Endothelial cell (in vitro differentiated cells): ENCODE measurements around the gene NAV3. TPM values are rescaled to one million over a fixed set of nuclear protein-coding genes. Genes with fewer than 3 reads are reported as not detected.

Experiments used
- DNase-seq: peaks from one replicate; pipeline ENCODE4 v3.0.0; 2021; ENCODE audit warnings: low spot score
- H3K27ac Mint-ChIP-seq: one replicate; pipeline ENCODE4 v1.8.0; 2021; ENCODE audit warnings: mixed read lengths, inconsistent platforms; ENCODE audit not compliant: unreplicated experiment
- H3K27me3 Mint-ChIP-seq: one replicate; pipeline ENCODE4 v1.8.0; 2021; ENCODE audit warnings: mild to moderate bottlenecking, moderate library complexity, mixed read lengths, inconsistent platforms; ENCODE audit not compliant: unreplicated experiment
- H3K36me3 Mint-ChIP-seq: one replicate; pipeline ENCODE4 v1.8.0; 2021; ENCODE audit warnings: mild to moderate bottlenecking, low read depth, mixed read lengths, inconsistent platforms; ENCODE audit not compliant: unreplicated experiment
- H3K4me1 Mint-ChIP-seq: one replicate; pipeline ENCODE4 v1.8.0; 2021; ENCODE audit warnings: mild to moderate bottlenecking, mixed read lengths, inconsistent platforms; ENCODE audit not compliant: unreplicated experiment
- H3K4me3 Mint-ChIP-seq: one replicate; pipeline ENCODE4 v1.8.0; 2021; ENCODE audit warnings: mild to moderate bottlenecking, mixed read lengths, inconsistent platforms; ENCODE audit not compliant: unreplicated experiment
- H3K9me3 Mint-ChIP-seq: one replicate; pipeline ENCODE4 v1.8.0; 2021; ENCODE audit warnings: mixed read lengths, inconsistent platforms; ENCODE audit not compliant: unreplicated experiment
- CTCF ChIP-seq: fragments of 200-600 bp; sonication (generic); IDR thresholded peaks from one replicate; pipeline ENCODE4 v1.5.0; 2021; ENCODE audit warnings: antibody characterized with exemption; ENCODE audit not compliant: unreplicated experiment
- total RNA-seq: library from RNA; stranded (reverse); fragmentation: NEBNext Ultra II Directional; extraction: Animal tissue kit (Norgen Biotek cat#: 25700); gene quantifications from one replicate; pipeline ENCODE4 v1.2.1, GENCODE V29; 2021; ENCODE audit not compliant: unreplicated experiment

The NAV3 gene
- total RNA-seq, 1 donor from 2014 or later, result 20.3 TPM

- Mint-ChIP-seq H3K27me3 (peaks cover under 1% of the 10 kb centered on the region), H3K4me1 (no peaks in the 10 kb centered on the region), H3K36me3 (peaks cover 6% of the 10 kb centered on the region), H3K4me3 (no peak overlapping the region), H3K27ac (no peak overlapping the region), H3K9me3 (peaks cover 8% of the 10 kb centered on the region)
- DNase-seq, result no peak
- TF ChIP-seq CTCF, result no peak
Observed at GRCh38 chr12:78118036-78118435, 287.3 kb downstream of the NAV3 start.

GRCh38 chr12:78118486-78118885 is 287.8 kb downstream of the NAV3 start:
- H3K4me1 Mint-ChIP-seq, result no peaks in the 10 kb centered on the region
- H3K9me3 Mint-ChIP-seq, result peaks cover 8% of the 10 kb centered on the region
- no peak for TF ChIP-seq CTCF
- peaks cover 6% of the 10 kb centered on the region for H3K36me3 Mint-ChIP-seq
- no peaks in the 10 kb centered on the region for H3K27me3 Mint-ChIP-seq
- no peak overlapping the region for H3K27ac Mint-ChIP-seq
- no peak overlapping the region for H3K4me3 Mint-ChIP-seq
- no peak for DNase-seq

- Mint-ChIP-seq H3K4me3 (no peak overlapping the region), H3K9me3 (no peaks in the 10 kb centered on the region), H3K27ac (no peak overlapping the region), H3K4me1 (no peaks in the 10 kb centered on the region), H3K27me3 (no peaks in the 10 kb centered on the region), H3K36me3 (no peaks in the 10 kb centered on the region)
- TF ChIP-seq CTCF, result no peak
- no peak for DNase-seq
Observed at GRCh38 chr12:78119351-78119918, 288.7 kb downstream of the NAV3 start.

GRCh38 chr12:78120306-78120705 is 289.6 kb downstream of the NAV3 start:
- no peaks in the 10 kb centered on the region for H3K9me3 Mint-ChIP-seq
- H3K36me3 Mint-ChIP-seq, result no peaks in the 10 kb centered on the region
- H3K27me3 Mint-ChIP-seq, result no peaks in the 10 kb centered on the region
- no peak for TF ChIP-seq CTCF
- H3K27ac Mint-ChIP-seq, result no peak overlapping the region
- no peak for DNase-seq
- no peak overlapping the region for H3K4me3 Mint-ChIP-seq
- no peaks in the 10 kb centered on the region for H3K4me1 Mint-ChIP-seq

- no peaks in the 10 kb centered on the region for H3K9me3 Mint-ChIP-seq
- no peaks in the 10 kb centered on the region for H3K27me3 Mint-ChIP-seq
- no peak for DNase-seq
- H3K4me3 Mint-ChIP-seq, result no peak overlapping the region
- no peak for TF ChIP-seq CTCF
- no peaks in the 10 kb centered on the region for H3K36me3 Mint-ChIP-seq
- no peak overlapping the region for H3K27ac Mint-ChIP-seq
- no peaks in the 10 kb centered on the region for H3K4me1 Mint-ChIP-seq
Observed at GRCh38 chr12:78120866-78121560, 290.3 kb downstream of the NAV3 start.
